HEK293T (cell line): Measurements from ENCODE around the gene TPD52L1.

Source experiments
- BHLHE40 ChIP-seq: fragments of 450-650 bp; IDR thresholded peaks from 2 replicates; pipeline ENCODE4 v1.6.1; 2016; ENCODE audit warnings: mild to moderate bottlenecking, moderate library complexity, borderline replicate concordance
- ELF4 ChIP-seq: fragments of 450-650 bp; IDR thresholded peaks from 2 replicates; pipeline ENCODE4 v1.6.1; 2017; ENCODE audit warnings: antibody characterized with exemption
- FOXA1 ChIP-seq: fragments of 450-650 bp; IDR thresholded peaks from 2 replicates; pipeline ENCODE4 v1.6.1; 2016; ENCODE audit warnings: mild to moderate bottlenecking
- FOXK2 ChIP-seq: fragments of 450-650 bp; IDR thresholded peaks from 2 replicates; pipeline ENCODE4 v1.6.1; 2016; ENCODE audit warnings: mild to moderate bottlenecking
- FOXM1 ChIP-seq: fragments of 450-650 bp; IDR thresholded peaks from 2 replicates; pipeline ENCODE4 v1.6.1; 2017; ENCODE audit warnings: mild to moderate bottlenecking, borderline replicate concordance
- L3MBTL2 ChIP-seq: fragments of 450-650 bp; conservative IDR thresholded peaks from 2 replicates; pipeline ENCODE4 v1.6.1; 2016; ENCODE audit warnings: mild to moderate bottlenecking
- SP1 ChIP-seq: fragments of 450-650 bp; IDR thresholded peaks from 2 replicates; pipeline ENCODE4 v1.6.1; 2017
- SUZ12 ChIP-seq: fragments of 450-650 bp; IDR thresholded peaks from 2 replicates; pipeline ENCODE4 v1.6.1; 2016; ENCODE audit warnings: mild to moderate bottlenecking
- TARDBP ChIP-seq: fragments of 450-650 bp; IDR thresholded peaks from 2 replicates; pipeline ENCODE4 v1.6.1; 2016
- TF ChIP-seq, protein P1 (sequence below): fragments of 450-650 bp; IDR thresholded peaks from 2 replicates; pipeline ENCODE4 v1.6.1; 2016

DNA sequence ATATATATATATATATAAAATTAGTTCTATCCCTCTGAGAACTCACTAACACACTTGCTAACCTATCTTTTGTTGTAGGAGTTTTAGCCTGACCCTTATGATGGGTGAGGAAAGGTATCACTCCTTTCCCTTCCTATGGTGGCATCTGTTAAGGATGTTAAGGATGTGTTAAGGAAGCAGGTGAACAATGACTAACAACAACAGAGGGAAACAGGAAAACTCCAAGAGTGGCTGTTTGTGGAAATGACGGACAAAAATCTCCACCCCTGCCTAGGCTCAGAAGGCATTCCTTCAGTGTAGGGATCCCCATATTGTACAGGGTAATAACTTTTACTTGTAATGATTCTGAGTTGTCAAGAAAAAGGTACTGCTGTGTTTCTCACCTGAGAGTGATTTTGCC, 8.8 kb upstream of the TPD52L1 start:
- TF ChIP-seq ELF4: no peak
- TF ChIP-seq SP1: no peak
- TF ChIP-seq FOXM1: no peak
- no peak for TF ChIP-seq FOXA1
- TF ChIP-seq FOXK2: no peak
- TF ChIP-seq SUZ12: no peak
- TF ChIP-seq BHLHE40: no peak
- TF ChIP-seq L3MBTL2: no peak
- TF ChIP-seq, protein P1, sequence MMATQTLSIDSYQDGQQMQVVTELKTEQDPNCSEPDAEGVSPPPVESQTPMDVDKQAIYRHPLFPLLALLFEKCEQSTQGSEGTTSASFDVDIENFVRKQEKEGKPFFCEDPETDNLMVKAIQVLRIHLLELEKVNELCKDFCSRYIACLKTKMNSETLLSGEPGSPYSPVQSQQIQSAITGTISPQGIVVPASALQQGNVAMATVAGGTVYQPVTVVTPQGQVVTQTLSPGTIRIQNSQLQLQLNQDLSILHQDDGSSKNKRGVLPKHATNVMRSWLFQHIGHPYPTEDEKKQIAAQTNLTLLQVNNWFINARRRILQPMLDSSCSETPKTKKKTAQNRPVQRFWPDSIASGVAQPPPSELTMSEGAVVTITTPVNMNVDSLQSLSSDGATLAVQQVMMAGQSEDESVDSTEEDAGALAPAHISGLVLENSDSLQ: no peak
- TF ChIP-seq TARDBP: no peak
